Suprapubic skin (tissue), 4 donors: ENCODE data around the gene ALDH5A1. TPM values are rescaled to one million over a fixed set of nuclear protein-coding genes. Genes with fewer than 3 reads are reported as not detected.

Experiments used
- DNase-seq, 2 donors: peaks; one replicate each; pipeline ENCODE4 v3.0.0-alpha.2; 2019; ENCODE audit warnings: low spot score in 2 of 2
- H3K27ac ChIP-seq: fragments of 200-600 bp; sonication (generic); one replicate; pipeline ENCODE4 v1.5.1; 2019
- H3K27me3 ChIP-seq: fragments of 200-600 bp; sonication (generic); one replicate; pipeline ENCODE4 v1.5.1; 2019
- H3K36me3 ChIP-seq: fragments of 200-600 bp; sonication (generic); one replicate; pipeline ENCODE4 v1.5.1; 2019
- H3K4me1 ChIP-seq: fragments of 200-600 bp; sonication (generic); one replicate; pipeline ENCODE4 v1.5.1; 2019
- H3K4me3 ChIP-seq: fragments of 200-600 bp; sonication (generic); one replicate; pipeline ENCODE4 v1.5.1; 2019; ENCODE audit warnings: mild to moderate bottlenecking
- H3K9me3 ChIP-seq: fragments of 200-600 bp; sonication (generic); one replicate; pipeline ENCODE4 v1.5.1; 2019
- CTCF ChIP-seq, 2 donors: fragments of 200-600 bp in 1 of 2; fragments of 450-650 bp in 1 of 2; sonication (generic) in 1 of 2; IDR thresholded peaks; one replicate each; pipeline ENCODE4 v1.5.1; 2016 to 2019; ENCODE audit warnings: antibody characterized with exemption in 2 of 2, mild to moderate bottlenecking in 1 of 2, moderate library complexity in 1 of 2
- EP300 ChIP-seq: sonication (generic); formaldehyde crosslinking; IDR thresholded peaks from one replicate; pipeline ENCODE4 v1.6.1; 2017; ENCODE audit warnings: antibody characterized with exemption
- POLR2A ChIP-seq, 2 donors: fragments of 450-650 bp; IDR thresholded peaks; one replicate each; pipeline ENCODE4 v1.6.1; 2017; ENCODE audit warnings: antibody characterized with exemption in 2 of 2, mild to moderate bottlenecking in 2 of 2, moderate library complexity in 2 of 2
- POLR2AphosphoS5 ChIP-seq, 3 donors: sonication (generic); formaldehyde crosslinking; IDR thresholded peaks; one replicate each; pipeline ENCODE4 v1.6.1; 2017; ENCODE audit warnings: antibody characterized with exemption in 3 of 3
- WGBS: methylation state at CpG from one replicate; pipeline ENCODE4 v1.1.5; 2018; 5-methylcytosine and 5-hydroxymethylcytosine counted together
- total RNA-seq, 4 donors: library from RNA; depleted of rRNA; stranded (reverse); fragments of >200 nt; gene quantifications; one replicate each; pipeline ENCODE4 v1.1.0, GENCODE V29; 2016

Gene ALDH5A1
- total RNA-seq, 4 donors from 2014 or later = 11.2 to 16.0 (median 14.8) TPM

GRCh38 chr6:24492475-24492874 is 2.3 kb upstream of the ALDH5A1 start:
- no peak for DNase-seq
- WGBS = 92% methylated on average over 3 of the region's 3 CpGs
- Histone ChIP-seq H3K9me3 (no peaks in the 10 kb centered on the region), H3K27ac (no peak overlapping the region), H3K4me1 (peaks cover 17% of the 10 kb centered on the region), H3K27me3 (no peaks in the 10 kb centered on the region), H3K36me3 (no peaks in the 10 kb centered on the region), H3K4me3 (no peak overlapping the region)
- no peak for TF ChIP-seq POLR2AphosphoS5 (IDR thresholded peaks at IDR 0.05)
- TF ChIP-seq EP300 = no peak
- TF ChIP-seq POLR2A (IDR thresholded peaks at IDR 0.05) = no peak
- TF ChIP-seq CTCF (IDR thresholded peaks at IDR 0.05) = no peak

- TF ChIP-seq CTCF (IDR thresholded peaks at IDR 0.05) = no peak
- TF ChIP-seq POLR2AphosphoS5 (IDR thresholded peaks at IDR 0.05) = no peak
- TF ChIP-seq EP300 = no peak
- TF ChIP-seq POLR2A (IDR thresholded peaks at IDR 0.05) = no peak
- peaks cover 17% of the 10 kb centered on the region for H3K4me1 ChIP-seq
- WGBS = 18% methylated on average over 30 of the region's 36 CpGs
- peak overlapping the region; percentile 80 for H3K27ac ChIP-seq
- H3K4me3 ChIP-seq = peak overlapping the region; percentile 82
- no peaks in the 10 kb centered on the region for H3K9me3 ChIP-seq
- no peak for DNase-seq
- H3K27me3 ChIP-seq = no peaks in the 10 kb centered on the region
- no peaks in the 10 kb centered on the region for H3K36me3 ChIP-seq
These were observed 586 bp upstream of the ALDH5A1 start for GRCh38 chr6:24493945-24494820.

GRCh38 chr6:24497254-24497970 is 2.6 kb downstream of the ALDH5A1 start:
- H3K27ac ChIP-seq = no peak overlapping the region
- H3K9me3 ChIP-seq = no peaks in the 10 kb centered on the region
- 92% methylated on average over 11 of the region's 11 CpGs for WGBS
- no peak overlapping the region for H3K4me3 ChIP-seq
- peaks cover 17% of the 10 kb centered on the region for H3K4me1 ChIP-seq
- TF ChIP-seq POLR2AphosphoS5 (IDR thresholded peaks at IDR 0.05) (no peak), POLR2A (IDR thresholded peaks at IDR 0.05) (no peak), CTCF (IDR thresholded peaks at IDR 0.05) (no peak), EP300 (no peak)
- no peaks in the 10 kb centered on the region for H3K27me3 ChIP-seq
- DNase-seq = no peak
- no peaks in the 10 kb centered on the region for H3K36me3 ChIP-seq

GRCh38 chr6:24500683-24501082 is 5.9 kb downstream of the ALDH5A1 start:
- TF ChIP-seq POLR2A (IDR thresholded peaks at IDR 0.05) = no peak
- no peak for TF ChIP-seq POLR2AphosphoS5 (IDR thresholded peaks at IDR 0.05)
- no peak for TF ChIP-seq CTCF (IDR thresholded peaks at IDR 0.05)
- no peak for TF ChIP-seq EP300
- no peak overlapping the region for H3K27ac ChIP-seq
- no peak overlapping the region for H3K4me3 ChIP-seq
- WGBS = 90% methylated on average over 3 of the region's 3 CpGs
- peaks cover 4% of the 10 kb centered on the region for H3K36me3 ChIP-seq
- peaks cover 2% of the 10 kb centered on the region for H3K4me1 ChIP-seq
- DNase-seq = no peak
- no peaks in the 10 kb centered on the region for H3K27me3 ChIP-seq
- no peaks in the 10 kb centered on the region for H3K9me3 ChIP-seq

GRCh38 chr6:24501374-24501773 is 6.6 kb downstream of the ALDH5A1 start:
- no peak for TF ChIP-seq CTCF (IDR thresholded peaks at IDR 0.05)
- TF ChIP-seq POLR2A (IDR thresholded peaks at IDR 0.05) = no peak
- TF ChIP-seq POLR2AphosphoS5 (IDR thresholded peaks at IDR 0.05) = no peak
- no peak for TF ChIP-seq EP300
- 79% methylated on average over 2 of the region's 2 CpGs for WGBS
- H3K36me3 ChIP-seq = peaks cover 4% of the 10 kb centered on the region

More at GRCh38 chr6:24501374-24501773, 6.6 kb downstream of the ALDH5A1 start:
- H3K9me3 ChIP-seq = no peaks in the 10 kb centered on the region
- no peak for DNase-seq
- no peaks in the 10 kb centered on the region for H3K4me1 ChIP-seq
- no peak overlapping the region for H3K4me3 ChIP-seq
- H3K27me3 ChIP-seq = no peaks in the 10 kb centered on the region
- no peak overlapping the region for H3K27ac ChIP-seq
